Smooth muscle cell of the brain vasculature (primary cell): Measurements from ENCODE around the gene TMTC1.

Source experiments
- DNase-seq: peaks from one replicate; pipeline ENCODE4 v3.0.0-alpha.2; 2012; ENCODE audit warnings: low read depth, low spot score

The TMTC1 gene

GRCh38 chr12:29780084-29780483 is 3.7 kb downstream of the TMTC1 start:
- DNase-seq, result no peak

DNA sequence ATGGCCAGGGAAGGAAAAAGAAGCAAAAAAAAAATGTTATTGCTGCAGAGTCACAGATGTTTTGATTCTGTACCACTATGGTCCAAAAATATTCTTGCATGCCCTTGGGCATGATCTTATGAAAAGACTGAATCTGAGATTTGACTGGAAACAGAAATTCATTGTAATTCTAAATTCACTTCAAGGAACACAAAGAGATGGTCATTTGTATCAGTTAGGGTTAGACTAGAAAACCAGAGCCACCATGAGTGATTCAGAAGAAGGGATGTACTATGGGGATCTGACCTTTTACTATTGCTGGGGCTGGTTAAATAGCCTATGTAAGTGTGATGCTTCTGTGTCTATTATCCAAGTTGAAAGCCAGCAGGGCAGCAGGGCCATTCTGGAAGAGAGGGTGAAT is 5.2 kb downstream of the TMTC1 start:
- no peak for DNase-seq

DNA sequence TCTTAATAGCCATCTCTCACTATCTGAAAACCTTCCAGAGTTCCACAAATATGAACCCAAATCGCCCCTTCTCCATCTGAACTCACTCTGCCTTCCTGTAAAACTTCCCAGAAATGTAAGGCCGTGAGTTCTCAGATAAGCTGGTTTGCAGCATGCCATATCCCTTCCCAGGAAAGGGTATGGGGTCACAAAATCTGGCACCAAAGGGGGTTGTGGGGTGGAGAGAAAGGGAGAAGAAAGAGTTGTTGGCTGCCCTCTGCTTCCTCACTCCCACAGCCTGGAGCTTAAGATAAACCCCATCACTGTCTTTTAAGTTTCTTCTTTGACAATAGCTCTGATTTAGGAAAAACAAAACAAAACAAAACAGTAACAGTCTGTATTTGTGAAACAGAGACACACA is 10.7 kb downstream of the TMTC1 start:
- DNase-seq, result no peak

GRCh38 chr12:29771786-29772185 is 12.0 kb downstream of the TMTC1 start:
- DNase-seq, result no peak

DNA sequence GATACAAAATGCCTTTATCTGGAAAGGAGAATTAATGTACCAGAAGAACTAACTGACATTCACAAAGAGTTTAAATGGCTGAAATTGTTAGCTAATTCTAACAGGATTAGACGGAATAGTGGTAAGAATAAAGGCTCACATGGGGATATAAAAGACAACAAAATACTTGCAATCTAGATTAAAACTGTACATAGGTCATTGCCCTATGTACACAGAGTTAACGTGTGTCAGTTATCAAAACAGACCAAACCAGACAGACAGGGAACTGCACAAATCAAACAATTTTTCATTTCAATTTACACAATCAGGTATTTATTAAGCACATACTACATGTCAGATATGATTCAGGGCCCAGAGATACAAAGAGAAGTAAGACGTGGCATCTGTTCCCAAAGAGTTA is 12.6 kb downstream of the TMTC1 start:
- no peak for DNase-seq

DNA sequence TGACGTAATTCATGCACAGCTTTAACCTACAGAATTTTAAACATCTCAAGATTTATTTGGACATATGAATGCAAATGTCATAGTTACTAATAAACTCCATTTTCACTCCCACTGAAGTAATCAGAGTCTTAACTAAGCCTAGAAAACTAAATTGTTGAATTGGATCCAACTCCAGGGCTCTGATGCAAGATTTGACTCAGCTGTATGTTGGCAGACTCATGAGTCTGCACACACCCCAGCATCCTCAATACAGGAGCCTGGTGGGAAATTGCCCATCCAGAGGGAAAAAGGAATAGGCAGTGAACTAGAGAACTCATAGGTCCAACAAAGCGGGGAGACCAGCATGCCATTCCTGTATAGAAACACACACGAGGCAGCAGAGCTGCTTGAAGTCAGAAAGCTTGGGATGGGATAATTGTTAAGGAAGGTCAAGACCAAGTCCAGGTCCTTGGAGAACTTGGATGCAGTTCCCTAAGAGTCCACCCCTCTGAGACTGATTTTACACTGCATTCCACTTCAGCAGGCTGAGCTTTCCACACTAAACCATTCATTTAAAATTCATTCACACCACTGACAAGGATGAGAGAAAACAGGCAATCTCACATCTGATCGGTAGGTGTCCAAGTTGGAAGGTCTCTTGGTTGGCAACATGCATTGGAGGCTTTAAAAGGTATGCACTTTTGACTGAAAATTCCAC is 14.4 kb downstream of the TMTC1 start:
- DNase-seq, result no peak

DNA sequence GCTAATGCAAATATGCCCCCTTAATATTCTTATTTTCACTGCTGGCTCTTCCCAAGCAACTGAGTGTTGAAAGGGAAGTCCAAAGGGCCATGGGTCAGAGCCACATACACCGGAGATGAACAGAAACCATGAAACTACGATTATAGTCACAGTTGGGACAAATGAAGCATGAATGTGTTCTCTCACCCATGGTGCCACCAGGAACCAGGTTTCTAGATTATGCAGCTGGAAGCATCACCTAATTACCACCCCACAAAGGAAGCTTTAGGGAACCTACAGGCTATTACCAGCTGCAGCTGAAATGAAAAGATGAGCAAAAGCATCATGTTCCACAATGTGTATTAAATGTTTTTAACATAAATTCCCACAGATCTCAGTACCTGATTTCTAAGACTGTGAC is 15.4 kb downstream of the TMTC1 start:
- DNase-seq, result no peak

DNA sequence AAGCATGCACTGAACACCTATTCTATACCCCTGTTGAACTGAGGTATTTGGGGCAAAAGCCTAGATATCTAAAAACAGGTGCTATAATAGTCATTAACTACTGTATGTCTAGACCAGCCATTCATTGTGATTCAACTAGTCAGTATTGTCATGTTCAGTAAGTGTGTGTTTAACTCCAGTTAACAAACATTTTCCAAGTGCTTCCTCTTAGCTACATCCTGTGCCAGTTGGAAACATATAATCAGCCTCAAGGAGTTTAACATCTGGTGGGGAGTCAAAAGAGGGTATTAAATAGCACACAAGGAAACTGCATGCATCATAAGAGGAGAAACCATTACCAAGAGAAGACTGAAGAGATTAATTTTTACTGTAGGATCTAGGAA is 20.4 kb downstream of the TMTC1 start:
- DNase-seq, result no peak

- no peak for DNase-seq
Observed at GRCh38 chr12:29762637-29763300, 21.0 kb downstream of the TMTC1 start.

- DNase-seq, result no peak
Observed at GRCh38 chr12:29759950-29760349, 23.8 kb downstream of the TMTC1 start.

GRCh38 chr12:29756741-29757390 is 26.9 kb downstream of the TMTC1 start:
- DNase-seq, result no peak

GRCh38 chr12:29754235-29755189 is 29.2 kb downstream of the TMTC1 start:
- DNase-seq, result no peak

GRCh38 chr12:29752121-29752520 is 31.6 kb downstream of the TMTC1 start:
- no peak for DNase-seq

DNA sequence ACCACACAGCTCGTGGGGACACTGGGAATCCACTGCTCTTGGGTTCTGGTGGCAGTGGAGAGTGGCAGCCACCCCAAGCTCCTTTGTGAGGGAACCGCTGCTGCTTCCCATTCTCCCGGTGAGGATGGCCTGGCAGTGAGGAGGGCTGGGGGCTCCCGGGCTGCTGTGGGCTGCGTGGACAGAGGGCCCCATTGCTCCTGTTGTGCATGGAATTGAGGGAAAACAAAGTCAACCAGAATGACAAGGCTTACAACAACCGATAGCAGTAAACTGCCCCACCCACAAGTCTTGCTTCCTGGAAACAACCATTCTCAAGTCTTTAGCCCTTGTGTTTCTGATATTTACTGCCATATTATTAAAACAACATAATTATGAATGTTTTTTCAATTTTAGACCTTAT is 32.1 kb downstream of the TMTC1 start:
- DNase-seq, result no peak

- no peak for DNase-seq
Observed at GRCh38 chr12:29750928-29751220, 32.9 kb downstream of the TMTC1 start.

- DNase-seq, result no peak
Observed at GRCh38 chr12:29750131-29750927, 33.4 kb downstream of the TMTC1 start.

DNA sequence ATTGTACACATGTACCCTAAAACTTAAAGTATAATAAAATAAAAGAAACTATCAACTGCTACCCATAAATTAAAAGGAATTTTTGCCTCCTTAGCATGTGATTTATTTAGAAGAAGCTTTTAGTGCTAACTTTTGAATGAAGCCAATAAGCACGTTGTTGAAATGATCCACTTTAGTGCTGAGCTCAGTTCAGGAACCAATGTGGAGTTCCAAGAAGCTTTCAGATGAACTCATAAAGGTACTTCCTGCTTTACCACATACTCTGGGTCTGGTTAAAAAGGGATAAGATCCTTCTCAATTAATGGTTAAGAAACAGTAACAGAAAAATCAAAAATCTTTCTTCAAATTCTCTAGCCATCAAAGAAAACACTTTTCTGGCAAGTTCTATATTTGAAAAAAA is 39.4 kb downstream of the TMTC1 start:
- no peak for DNase-seq

- DNase-seq, result peak; percentile 51
Observed at GRCh38 chr12:29743801-29744200, 39.9 kb downstream of the TMTC1 start.

- DNase-seq, result no peak
Observed at GRCh38 chr12:29743077-29743476, 40.7 kb downstream of the TMTC1 start.

DNA sequence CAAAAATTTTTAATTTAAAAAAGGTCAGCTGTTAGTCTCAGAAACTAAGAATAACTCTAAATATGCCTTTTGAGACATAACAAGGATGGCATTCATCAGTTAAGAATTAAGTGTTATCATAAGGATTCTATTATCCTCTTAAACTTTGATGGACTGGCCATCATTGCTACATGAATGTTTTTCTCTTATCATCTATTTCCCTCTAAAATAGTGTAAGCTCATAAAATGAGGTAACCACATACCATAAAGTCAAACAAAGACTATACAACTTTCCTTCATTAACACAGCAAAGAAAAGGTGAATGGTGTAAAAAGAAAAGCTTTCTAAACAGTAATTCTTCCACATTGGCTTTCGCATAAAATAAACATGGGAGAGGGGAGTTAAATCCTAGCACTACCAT is 41.1 kb downstream of the TMTC1 start:
- no peak for DNase-seq
